Activated naive CD8-positive, alpha-beta T cell treated with anti-CD3 and anti-CD28 coated beads for 36 hours (primary cell): ENCODE data around the gene KIRREL3. TPM values are rescaled to one million over a fixed set of nuclear protein-coding genes. Genes with fewer than 3 reads are reported as not detected.

Experiments
- DNase-seq: peaks from one replicate; pipeline ENCODE4 v3.0.0; 2021
- H3K27ac Mint-ChIP-seq: one replicate; pipeline ENCODE4 v1.8.0; 2022; ENCODE audit warnings: mild to moderate bottlenecking, moderate library complexity, mixed read lengths
- H3K27me3 Mint-ChIP-seq: one replicate; pipeline ENCODE4 v1.8.0; 2022; ENCODE audit warnings: mild to moderate bottlenecking, mixed read lengths
- H3K36me3 Mint-ChIP-seq: one replicate; pipeline ENCODE4 v1.8.0; 2021; ENCODE audit warnings: mild to moderate bottlenecking, mixed read lengths
- H3K4me1 Mint-ChIP-seq: one replicate; pipeline ENCODE4 v1.8.0; 2021; ENCODE audit warnings: mixed read lengths
- H3K4me3 Mint-ChIP-seq: one replicate; pipeline ENCODE4 v1.8.0; 2022; ENCODE audit warnings: mild to moderate bottlenecking, moderate library complexity, mixed read lengths
- H3K9me3 Mint-ChIP-seq: one replicate; pipeline ENCODE4 v1.8.0; 2022; ENCODE audit warnings: mixed read lengths
- total RNA-seq, 2 experiments: library from RNA; stranded (reverse); gene quantifications; one replicate each; pipeline ENCODE4 v1.2.3, GENCODE V29; 2021

Gene KIRREL3
- total RNA-seq, 2 experiments from 2014 or later, result not detected

DNA sequence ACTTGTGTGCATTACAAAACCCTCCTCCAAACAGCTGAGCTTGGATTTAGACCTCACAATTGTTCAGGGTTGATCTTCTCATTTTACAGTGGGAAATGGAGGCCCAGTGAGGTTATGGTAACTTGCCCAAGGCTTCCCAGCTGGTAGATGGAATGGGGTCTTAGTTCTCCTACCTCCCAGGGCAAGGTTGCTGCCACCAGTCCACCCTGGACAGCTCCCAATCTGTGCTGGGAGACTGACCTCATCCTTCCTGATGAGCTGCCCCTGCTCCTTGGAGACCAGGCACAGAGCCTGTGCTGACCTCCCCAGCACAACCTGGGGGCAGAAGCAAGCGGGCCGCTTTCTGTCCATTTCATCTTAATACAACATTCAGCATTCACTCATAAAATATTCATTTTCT is 454.4 kb downstream of the KIRREL3 start:
- no peak for DNase-seq
- Mint-ChIP-seq H3K4me3 (no peak overlapping the region), H3K27me3 (peaks cover 19% of the 10 kb centered on the region), H3K4me1 (no peaks in the 10 kb centered on the region), H3K9me3 (no peaks in the 10 kb centered on the region), H3K27ac (no peak overlapping the region), H3K36me3 (no peaks in the 10 kb centered on the region)

DNA sequence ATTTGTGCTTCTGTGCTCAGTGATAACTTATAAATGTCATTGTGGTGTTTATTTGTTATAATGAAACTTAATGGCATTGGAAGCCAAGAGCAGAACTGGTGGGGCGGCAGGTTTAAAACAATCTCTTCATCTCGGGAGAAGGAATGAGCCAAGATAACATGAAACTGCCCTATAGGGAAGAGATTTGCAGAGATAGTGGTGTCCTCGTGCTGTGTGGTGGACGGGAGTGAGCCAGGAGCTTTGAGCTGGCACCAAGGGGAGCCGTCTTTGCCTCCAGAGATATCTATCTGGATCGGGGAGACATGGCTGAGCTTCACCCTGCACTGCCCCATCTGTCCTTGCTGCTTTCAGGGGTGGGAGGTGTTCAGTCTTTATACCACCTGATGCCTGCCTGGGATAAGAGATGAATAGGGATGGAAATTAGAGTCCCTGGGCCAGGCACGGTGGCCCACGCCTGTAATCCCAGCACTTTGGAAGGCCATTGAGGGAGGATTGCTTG is 455.5 kb downstream of the KIRREL3 start:
- no peak for DNase-seq
- Mint-ChIP-seq H3K4me3 (no peak overlapping the region), H3K4me1 (no peaks in the 10 kb centered on the region), H3K27me3 (peaks cover 19% of the 10 kb centered on the region), H3K27ac (no peak overlapping the region), H3K9me3 (no peaks in the 10 kb centered on the region), H3K36me3 (no peaks in the 10 kb centered on the region)

DNA sequence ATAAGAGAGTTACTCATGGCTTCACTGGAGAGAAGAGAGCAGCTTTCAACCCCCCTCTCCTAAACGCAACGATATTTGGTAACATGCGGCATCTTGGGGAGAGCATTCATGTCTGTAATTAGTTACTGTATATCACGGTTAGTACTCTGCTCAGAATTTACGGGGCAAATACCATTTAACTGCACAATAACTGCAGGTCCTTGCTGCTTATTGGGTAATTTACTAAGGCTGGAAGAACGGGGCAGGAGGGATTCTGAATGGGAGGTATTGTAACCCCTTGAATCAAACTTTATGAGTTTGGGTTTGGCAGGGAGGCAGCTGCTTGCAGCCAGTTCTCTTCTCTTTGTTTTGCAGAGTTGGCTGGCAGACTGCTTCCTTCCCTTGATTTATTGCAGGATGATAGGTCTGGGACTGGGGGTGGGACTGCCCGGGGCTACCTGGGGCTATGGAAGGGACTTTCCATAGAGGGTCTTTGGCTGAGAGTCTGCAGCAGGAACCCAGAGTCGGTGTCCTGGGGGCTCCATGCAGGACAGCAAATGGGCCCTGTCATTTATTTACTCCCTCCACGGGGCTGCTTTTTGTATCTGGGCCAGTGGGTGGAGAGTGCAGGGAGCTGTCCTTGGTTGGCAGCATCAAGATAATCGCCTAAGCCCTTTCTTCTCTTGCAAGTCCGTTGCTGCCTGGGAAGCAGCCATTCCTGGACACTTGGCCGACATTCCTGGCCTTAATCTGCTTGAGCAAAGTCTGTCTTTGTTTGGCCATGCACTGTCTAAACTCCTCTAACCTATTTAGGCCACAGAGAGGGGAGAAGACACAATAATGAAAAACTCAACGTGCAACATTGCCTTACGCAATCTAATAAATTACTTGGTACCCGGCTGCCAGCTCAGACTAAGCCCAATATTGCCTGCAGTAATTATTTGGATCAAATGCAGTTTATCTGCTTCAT is 456.2 kb downstream of the KIRREL3 start:
- no peak for DNase-seq
- no peak overlapping the region for H3K27ac Mint-ChIP-seq
- no peak overlapping the region for H3K4me3 Mint-ChIP-seq
- H3K9me3 Mint-ChIP-seq, result no peaks in the 10 kb centered on the region
- no peaks in the 10 kb centered on the region for H3K4me1 Mint-ChIP-seq
- no peaks in the 10 kb centered on the region for H3K36me3 Mint-ChIP-seq
- H3K27me3 Mint-ChIP-seq, result peaks cover 19% of the 10 kb centered on the region

DNA sequence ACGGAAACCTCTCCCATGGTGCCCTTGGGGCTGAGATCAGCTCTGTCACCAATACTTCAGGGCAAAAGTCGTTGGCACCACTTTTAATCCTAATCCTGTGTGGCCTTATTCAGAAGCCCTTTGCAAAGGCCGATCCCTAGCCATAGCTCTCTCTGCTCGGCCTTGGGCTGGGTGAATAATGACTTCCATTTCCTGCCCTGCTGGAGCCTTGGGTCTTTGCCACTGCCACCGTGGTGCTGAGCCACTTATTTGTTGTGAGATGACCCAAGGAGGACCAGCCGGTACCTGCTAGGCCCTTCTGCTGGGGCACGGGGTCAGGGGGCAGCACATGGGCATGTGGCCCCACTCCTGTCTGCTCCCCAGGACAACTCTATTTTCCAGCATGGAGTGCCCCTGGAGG is 456.9 kb downstream of the KIRREL3 start:
- Mint-ChIP-seq H3K36me3 (no peaks in the 10 kb centered on the region), H3K9me3 (no peaks in the 10 kb centered on the region), H3K27me3 (peaks cover 19% of the 10 kb centered on the region), H3K4me1 (no peaks in the 10 kb centered on the region), H3K4me3 (no peak overlapping the region), H3K27ac (no peak overlapping the region)
- DNase-seq, result no peak

DNA sequence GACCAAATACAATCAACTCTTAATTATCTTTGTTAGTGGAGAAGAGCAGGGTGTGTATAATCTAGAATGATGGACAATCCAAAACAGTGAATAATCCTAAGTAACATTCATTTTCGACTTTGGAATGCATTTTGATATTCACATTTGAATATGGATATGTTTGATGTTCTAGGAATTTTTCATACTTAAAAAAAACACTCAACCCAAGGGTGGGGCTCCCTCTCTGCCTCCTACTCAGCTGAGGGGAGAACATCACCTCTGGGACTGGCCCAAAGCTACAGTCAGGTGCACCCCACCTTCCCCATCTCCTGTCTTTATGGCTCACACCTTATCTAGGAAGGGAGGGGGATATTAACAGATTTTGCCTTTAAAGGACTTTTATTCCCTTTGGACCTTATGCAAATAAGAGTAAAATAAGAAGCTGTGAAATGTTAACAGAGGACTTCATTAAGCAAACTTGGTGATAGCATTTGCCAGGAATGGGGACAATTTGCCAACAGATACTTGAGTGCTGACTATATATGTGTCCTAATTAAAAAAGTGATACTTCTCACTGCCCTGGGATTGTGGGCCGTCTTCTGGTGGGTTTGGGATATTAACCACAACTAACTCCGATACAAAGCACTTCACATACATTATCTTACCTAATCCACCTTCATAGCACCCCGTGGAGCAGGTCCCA is 458.1 kb downstream of the KIRREL3 start:
- Mint-ChIP-seq H3K36me3 (no peaks in the 10 kb centered on the region), H3K27ac (no peak overlapping the region), H3K9me3 (no peaks in the 10 kb centered on the region), H3K4me3 (no peak overlapping the region), H3K4me1 (no peaks in the 10 kb centered on the region), H3K27me3 (peaks cover 19% of the 10 kb centered on the region)
- DNase-seq, result no peak

DNA sequence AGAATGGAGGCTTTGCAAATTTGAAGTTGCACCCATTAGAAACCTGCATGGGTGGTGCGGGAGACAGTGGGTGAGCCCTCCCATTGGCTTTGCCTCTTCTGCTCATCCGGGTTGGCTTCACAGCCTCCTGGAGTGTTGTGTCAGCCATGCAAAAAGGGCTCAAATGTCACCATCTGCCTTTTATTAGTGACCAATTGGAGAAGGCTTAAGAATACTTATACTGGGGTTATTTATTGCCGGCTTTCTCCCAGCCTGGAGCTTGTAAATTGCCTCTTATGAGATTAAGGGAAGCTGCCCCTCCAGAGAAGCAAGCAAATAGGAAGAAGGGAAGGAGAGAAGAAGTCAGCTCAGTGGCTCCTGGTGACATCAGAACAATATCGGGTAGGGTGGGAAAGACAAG is 462.5 kb downstream of the KIRREL3 start:
- Mint-ChIP-seq H3K4me1 (no peaks in the 10 kb centered on the region), H3K27ac (no peak overlapping the region), H3K27me3 (peaks cover 5% of the 10 kb centered on the region), H3K36me3 (no peaks in the 10 kb centered on the region), H3K4me3 (no peak overlapping the region), H3K9me3 (no peaks in the 10 kb centered on the region)
- no peak for DNase-seq

DNA sequence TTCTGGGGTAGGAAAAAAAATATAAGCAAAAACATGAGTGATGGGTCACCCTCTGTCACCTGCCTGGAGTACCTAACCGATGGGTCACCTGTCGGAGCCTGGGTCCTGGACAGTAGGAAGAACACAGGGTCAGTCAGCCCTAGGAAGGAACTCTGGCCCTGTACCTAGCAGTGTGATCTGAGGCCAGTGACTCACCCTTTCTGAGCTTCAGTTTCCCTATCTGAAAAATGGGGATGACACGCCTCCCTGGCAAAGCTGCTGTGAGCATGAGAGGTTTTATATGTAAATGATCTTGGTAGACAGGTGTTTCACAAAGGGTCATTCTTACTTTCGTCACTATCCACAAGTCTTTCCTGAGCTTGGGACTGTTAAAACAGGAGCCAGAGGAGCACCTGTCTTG is 463.1 kb downstream of the KIRREL3 start:
- Mint-ChIP-seq H3K36me3 (no peaks in the 10 kb centered on the region), H3K4me3 (no peak overlapping the region), H3K27me3 (no peaks in the 10 kb centered on the region), H3K27ac (no peak overlapping the region), H3K9me3 (no peaks in the 10 kb centered on the region), H3K4me1 (no peaks in the 10 kb centered on the region)
- no peak for DNase-seq

DNA sequence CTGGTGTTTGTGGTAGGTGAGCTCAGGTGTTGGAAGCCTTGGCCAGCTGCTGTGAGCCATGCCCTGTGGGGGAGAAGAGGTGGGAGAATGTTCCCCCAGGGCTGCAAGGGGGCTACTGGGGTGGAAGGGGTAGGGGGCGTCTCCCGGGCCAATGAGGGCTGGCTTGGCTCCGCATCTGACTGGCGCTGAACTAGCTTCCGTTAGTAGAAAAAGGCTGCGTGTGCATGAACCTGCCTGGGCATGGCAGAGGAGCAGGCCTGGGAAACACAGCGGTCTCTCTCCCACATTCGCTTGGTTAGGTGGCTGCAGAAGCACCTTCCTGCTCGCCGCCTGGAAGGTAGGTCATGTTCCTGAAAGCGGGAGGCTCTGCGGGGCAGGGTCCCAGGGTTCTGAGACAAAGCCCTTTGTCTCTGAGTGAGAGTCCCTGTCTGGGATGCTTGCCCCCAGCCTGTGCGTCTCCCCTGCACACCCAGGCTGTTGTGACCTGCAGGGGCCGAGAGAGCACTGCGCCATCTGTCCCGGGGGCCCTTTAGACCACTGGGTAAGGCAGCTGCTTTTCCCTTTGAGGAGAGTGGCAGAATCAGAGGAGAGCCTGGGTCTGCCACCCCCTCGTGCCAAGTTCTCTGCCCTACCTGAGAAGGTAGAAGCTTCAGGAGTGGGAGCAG is 466.3 kb downstream of the KIRREL3 start:
- no peak overlapping the region for H3K27ac Mint-ChIP-seq
- no peaks in the 10 kb centered on the region for H3K36me3 Mint-ChIP-seq
- DNase-seq, result no peak
- no peaks in the 10 kb centered on the region for H3K27me3 Mint-ChIP-seq
- H3K9me3 Mint-ChIP-seq, result no peaks in the 10 kb centered on the region
- H3K4me3 Mint-ChIP-seq, result no peak overlapping the region
- no peaks in the 10 kb centered on the region for H3K4me1 Mint-ChIP-seq

DNA sequence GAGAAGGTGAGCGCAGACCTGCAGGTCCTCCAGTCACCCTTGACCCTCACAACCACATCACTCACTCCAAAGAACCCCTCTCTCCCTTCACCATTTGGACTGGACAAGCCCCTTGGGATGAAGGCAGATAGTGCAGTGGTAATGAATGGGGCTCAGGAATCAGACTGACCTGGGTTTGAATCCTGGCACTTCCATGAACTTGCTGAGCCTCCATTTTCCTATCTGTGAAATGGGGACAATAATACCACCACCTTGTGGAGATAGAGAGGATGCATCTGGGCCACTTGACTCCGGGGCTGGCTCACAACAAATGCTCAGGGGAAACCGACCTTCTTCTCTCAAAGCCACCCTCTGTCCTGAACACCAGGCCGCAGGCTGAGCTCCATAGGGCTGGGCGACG is 467.0 kb downstream of the KIRREL3 start:
- DNase-seq, result no peak
- Mint-ChIP-seq H3K36me3 (no peaks in the 10 kb centered on the region), H3K4me3 (no peak overlapping the region), H3K27ac (no peak overlapping the region), H3K27me3 (no peaks in the 10 kb centered on the region), H3K4me1 (no peaks in the 10 kb centered on the region), H3K9me3 (no peaks in the 10 kb centered on the region)

DNA sequence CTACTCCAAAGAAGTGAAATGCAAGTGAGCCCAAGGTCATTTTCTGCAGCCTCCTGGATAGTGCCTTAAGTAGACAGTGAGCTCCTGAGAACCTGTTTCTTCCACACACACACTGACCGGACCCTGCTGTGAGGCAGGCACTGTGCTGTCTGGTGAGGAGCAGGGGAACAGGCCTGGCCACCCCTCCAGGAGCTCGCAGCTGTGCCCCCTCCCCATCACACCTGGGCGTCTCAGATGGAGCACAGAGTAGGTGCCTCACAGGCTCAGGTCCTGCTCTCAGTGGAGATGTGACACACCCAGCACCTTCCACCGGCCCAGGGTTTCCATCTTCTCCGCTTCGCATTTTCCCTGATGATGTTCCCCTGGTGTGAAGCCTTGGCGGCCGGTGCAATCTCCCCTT is 470.2 kb downstream of the KIRREL3 start:
- Mint-ChIP-seq H3K4me1 (no peaks in the 10 kb centered on the region), H3K36me3 (no peaks in the 10 kb centered on the region), H3K27ac (no peak overlapping the region), H3K9me3 (no peaks in the 10 kb centered on the region), H3K27me3 (no peaks in the 10 kb centered on the region), H3K4me3 (no peak overlapping the region)
- no peak for DNase-seq

DNA sequence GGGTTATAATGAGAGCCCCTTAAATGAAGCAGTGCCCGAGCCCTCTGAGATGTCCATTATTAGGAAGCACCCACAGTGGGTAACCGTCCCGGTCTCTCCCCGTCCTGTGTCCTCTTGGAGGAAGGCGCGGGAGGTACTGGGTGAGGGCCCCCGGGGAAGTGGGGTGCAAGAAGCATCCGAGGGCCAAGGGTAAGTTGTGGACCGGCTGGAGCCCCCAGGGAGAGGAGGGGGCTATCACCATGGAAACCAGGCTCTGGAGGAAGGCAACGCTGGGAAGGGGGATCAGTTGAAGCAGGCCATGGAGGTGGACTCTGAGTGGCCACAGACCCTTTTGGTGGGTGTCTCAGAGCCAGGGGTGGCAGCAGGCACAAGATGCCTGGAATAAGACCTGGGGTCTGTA is 471.5 kb downstream of the KIRREL3 start:
- no peak for DNase-seq
- H3K27ac Mint-ChIP-seq, result no peak overlapping the region
- H3K27me3 Mint-ChIP-seq, result no peaks in the 10 kb centered on the region
- H3K36me3 Mint-ChIP-seq, result no peaks in the 10 kb centered on the region
- H3K9me3 Mint-ChIP-seq, result no peaks in the 10 kb centered on the region
- H3K4me1 Mint-ChIP-seq, result no peaks in the 10 kb centered on the region
- H3K4me3 Mint-ChIP-seq, result no peak overlapping the region

DNA sequence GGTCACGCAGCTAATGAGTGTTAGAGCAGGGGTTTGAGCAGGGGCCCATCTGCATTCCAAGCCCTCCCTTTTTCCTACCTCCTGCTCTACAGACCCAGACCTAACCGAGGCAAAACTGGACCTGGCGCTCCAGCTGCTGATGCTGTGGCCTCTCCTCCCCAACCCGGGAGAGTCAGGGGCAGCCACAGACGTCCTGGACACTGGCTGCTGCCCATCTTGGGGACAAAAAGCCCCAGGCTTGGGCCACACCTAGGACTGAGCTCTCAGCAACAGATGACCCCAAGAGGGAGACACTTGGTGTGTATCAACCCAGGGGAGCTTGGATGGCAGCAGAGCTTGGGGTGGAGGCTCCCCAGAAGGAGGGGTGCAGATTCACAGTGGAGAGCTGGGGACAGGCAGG is 472.5 kb downstream of the KIRREL3 start:
- Mint-ChIP-seq H3K27me3 (no peaks in the 10 kb centered on the region), H3K4me1 (no peaks in the 10 kb centered on the region), H3K36me3 (no peaks in the 10 kb centered on the region), H3K4me3 (no peak overlapping the region), H3K27ac (no peak overlapping the region), H3K9me3 (no peaks in the 10 kb centered on the region)
- DNase-seq, result no peak

DNA sequence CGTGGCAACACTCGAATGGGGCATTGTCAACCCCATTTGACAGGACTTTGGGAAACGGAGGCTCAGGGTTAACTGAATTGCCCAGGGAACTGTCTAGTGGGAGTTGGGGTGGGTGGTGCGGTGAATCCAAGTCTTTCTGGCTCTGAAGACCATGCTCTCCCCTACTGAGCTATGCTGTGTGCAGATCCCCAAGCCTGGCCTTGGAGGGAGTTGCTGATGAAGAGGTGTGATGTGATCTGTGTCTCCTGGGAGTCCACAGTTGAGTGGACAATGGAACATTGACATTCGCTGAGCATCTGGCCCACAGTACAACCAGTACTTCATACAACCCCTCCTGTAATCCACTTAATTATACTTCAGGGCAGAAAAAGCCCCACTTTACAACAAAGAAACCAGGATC is 472.9 kb downstream of the KIRREL3 start:
- no peak overlapping the region for H3K4me3 Mint-ChIP-seq
- H3K36me3 Mint-ChIP-seq, result no peaks in the 10 kb centered on the region
- H3K4me1 Mint-ChIP-seq, result no peaks in the 10 kb centered on the region
- no peak for DNase-seq
- H3K27me3 Mint-ChIP-seq, result no peaks in the 10 kb centered on the region
- no peaks in the 10 kb centered on the region for H3K9me3 Mint-ChIP-seq
- H3K27ac Mint-ChIP-seq, result no peak overlapping the region

DNA sequence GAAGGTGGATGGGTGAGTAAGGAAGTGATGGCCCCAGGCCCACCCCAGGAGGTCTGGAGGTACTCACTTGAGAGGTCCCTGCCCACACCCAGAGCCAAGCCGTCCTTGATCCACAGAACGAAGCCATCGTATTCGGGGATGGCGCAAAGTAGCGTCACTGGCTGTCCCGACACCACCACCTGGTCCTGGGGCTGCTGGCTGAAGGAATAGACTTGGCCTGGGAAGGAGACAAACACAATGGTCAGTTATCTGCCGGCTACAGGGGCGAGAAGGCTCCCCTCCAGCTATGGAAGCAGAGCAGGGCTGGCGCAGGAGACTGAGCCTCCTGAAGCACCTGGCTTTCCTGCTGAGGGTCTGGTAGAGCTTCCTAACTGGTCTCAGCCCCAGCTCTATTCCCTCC is 474.1 kb downstream of the KIRREL3 start:
- H3K36me3 Mint-ChIP-seq, result no peaks in the 10 kb centered on the region
- no peak for DNase-seq
- H3K27me3 Mint-ChIP-seq, result no peaks in the 10 kb centered on the region
- H3K27ac Mint-ChIP-seq, result no peak overlapping the region
- no peaks in the 10 kb centered on the region for H3K9me3 Mint-ChIP-seq
- no peak overlapping the region for H3K4me3 Mint-ChIP-seq
- no peaks in the 10 kb centered on the region for H3K4me1 Mint-ChIP-seq

DNA sequence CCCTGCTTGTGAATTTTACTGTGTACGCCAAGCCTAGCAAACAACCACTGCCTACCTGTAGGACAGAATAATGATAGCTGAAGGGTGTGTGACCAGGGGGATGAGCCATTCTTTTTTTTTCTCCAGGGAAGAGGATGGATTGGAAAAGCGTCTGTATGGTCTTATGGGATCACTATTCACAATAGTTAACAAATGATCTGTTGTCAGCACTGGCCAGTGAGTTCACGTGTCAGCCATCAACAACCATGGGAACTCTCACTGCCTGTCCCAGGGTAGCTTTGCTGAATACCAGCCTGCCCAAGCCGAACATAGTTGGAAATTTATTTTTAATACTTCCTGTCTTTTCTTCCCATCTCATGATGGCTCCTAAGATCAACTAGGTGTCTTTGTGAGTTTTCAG is 474.9 kb downstream of the KIRREL3 start:
- DNase-seq, result no peak
- Mint-ChIP-seq H3K4me1 (no peaks in the 10 kb centered on the region), H3K9me3 (no peaks in the 10 kb centered on the region), H3K4me3 (no peak overlapping the region), H3K36me3 (no peaks in the 10 kb centered on the region), H3K27me3 (no peaks in the 10 kb centered on the region), H3K27ac (no peak overlapping the region)
